Jurkat, Clone E6-1 (cell line): Measurements from ENCODE around the gene UTS2B. TPM values are rescaled to one million over a fixed set of nuclear protein-coding genes. Genes with fewer than 3 reads are reported as not detected.
A peak's percentile ranks its signal among the peaks of the same experiment; 100 is the strongest.

Experiments used
- DNase-seq: peaks from one replicate; pipeline ENCODE4 v3.0.0-alpha.2; 2011; ENCODE audit warnings: low read depth, low spot score
- H3K4me3 ChIP-seq: 2 replicates; pipeline ENCODE4 v1.5.1; 2011; ENCODE audit warnings: mild to moderate bottlenecking, low read length, control low read depth, moderate library complexity
- polyA plus RNA-seq: library from polyadenylated mRNA; unstranded; fragments of >200 nt; gene quantifications from one replicate; pipeline ENCODE4 v1.2.1, GENCODE V29; 2012; ENCODE audit warnings: missing spikeins; ENCODE audit not compliant: insufficient read length, insufficient read depth

UTS2B gene, protein sequence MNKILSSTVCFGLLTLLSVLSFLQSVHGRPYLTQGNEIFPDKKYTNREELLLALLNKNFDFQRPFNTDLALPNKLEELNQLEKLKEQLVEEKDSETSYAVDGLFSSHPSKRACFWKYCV
- not detected for polyA plus RNA-seq

- H3K4me3 ChIP-seq = no peak within 1 kb of the TSS
- no peak for DNase-seq
Observed at GRCh38 chr3:191329654-191330529, at the start of gene UTS2B. Gene UTS2B, minus strand, starts transcription at chr3:191330526. Its CDS starts 48,337 bp downstream, at chr3:191282189.

- no peak overlapping the region for H3K4me3 ChIP-seq
Observed at GRCh38 chr3:191380001-191380400, 49.7 kb upstream of the UTS2B start.

GRCh38 chr3:191379446-191379845 is 49.1 kb upstream of the UTS2B start:
- no peak overlapping the region for H3K4me3 ChIP-seq
- peak; percentile 9 for DNase-seq

More at GRCh38 chr3:191380001-191380400, 49.7 kb upstream of the UTS2B start:
- DNase-seq = no peak

DNA sequence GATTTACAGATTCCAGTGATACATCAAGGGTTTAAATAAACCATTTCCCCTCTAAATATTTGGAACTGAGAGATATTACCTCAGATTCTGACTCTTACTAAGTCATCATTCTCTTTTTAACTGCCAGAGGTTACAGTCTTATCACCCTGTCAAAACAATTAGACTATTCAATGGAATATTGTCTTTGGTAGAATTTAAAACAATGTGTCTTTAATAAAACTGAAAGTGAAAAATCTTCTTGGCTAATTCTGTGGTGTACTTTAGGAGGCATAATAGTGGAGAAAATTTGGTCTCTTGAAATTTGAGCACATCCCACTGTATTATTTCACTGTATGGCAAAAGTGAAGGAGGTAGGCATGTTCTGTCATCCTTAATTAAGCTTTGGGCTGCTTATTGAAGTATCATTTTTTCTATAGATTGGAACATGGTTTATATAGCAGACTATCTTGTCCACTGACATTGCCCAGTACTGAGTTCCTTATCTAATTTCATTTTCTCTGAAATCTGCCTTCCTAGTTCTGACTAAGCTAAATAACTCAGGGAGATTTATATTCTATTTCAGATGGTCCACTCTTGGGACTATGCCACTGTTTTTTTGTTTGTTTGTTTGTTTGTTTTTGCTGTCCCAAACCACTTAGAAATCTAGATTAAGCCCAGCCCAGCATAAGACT is 48.0 kb upstream of the UTS2B start:
- no peak for DNase-seq
- H3K4me3 ChIP-seq = no peak overlapping the region

GRCh38 chr3:191376516-191377141 is 46.3 kb upstream of the UTS2B start:
- no peak overlapping the region for H3K4me3 ChIP-seq
- DNase-seq = no peak

- no peak for DNase-seq
Observed at GRCh38 chr3:191373327-191373726, 43.0 kb upstream of the UTS2B start.

DNA sequence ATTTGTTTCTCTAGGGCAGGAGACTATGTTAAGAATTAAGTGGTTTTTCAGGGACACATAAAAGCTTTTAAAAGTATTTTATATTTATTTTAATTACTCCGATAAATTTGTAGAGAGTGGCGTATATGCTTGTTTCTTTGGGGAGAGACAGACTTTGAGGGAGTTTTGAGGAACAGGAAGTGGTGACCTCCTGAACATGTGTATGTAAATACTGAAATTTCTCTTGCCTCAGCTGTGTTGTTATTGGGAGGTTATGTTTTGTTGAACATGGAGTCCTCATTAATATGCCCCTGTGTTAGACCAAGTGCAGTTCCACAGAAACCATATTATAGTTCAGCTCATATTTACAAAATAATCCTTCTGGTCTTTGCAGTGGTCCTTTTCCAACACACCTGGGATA is 41.8 kb upstream of the UTS2B start:
- H3K4me3 ChIP-seq = no peak overlapping the region
- no peak for DNase-seq

More at GRCh38 chr3:191373327-191373726, 43.0 kb upstream of the UTS2B start:
- H3K4me3 ChIP-seq = no peak overlapping the region

DNA sequence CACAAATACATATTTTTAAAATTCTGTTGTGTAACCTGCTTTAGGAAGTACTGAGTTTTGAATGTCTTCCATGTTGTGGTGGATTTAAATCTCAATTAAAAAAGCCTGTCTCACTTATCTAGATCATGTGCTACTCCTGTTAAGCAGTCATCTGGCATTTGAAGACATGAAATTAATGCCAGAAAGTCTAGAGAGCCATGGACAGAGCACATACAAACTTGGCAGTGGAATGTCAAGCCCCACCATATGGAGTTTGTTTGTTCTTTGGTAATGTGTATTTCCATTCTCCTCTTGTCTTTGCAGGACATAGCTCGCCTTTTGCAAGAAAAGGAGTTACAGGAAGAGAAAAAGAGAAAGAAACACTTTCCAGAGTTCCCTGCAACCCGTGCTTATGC is 39.3 kb upstream of the UTS2B start:
- no peak for DNase-seq

GRCh38 chr3:191368755-191369615 is 38.7 kb upstream of the UTS2B start:
- DNase-seq = no peak
- H3K4me3 ChIP-seq = no peak overlapping the region

More for the DNA sequence above, 39.3 kb upstream of the UTS2B start:
- no peak overlapping the region for H3K4me3 ChIP-seq

- DNase-seq = no peak
Observed at GRCh38 chr3:191366675-191367074, 36.3 kb upstream of the UTS2B start.

DNA sequence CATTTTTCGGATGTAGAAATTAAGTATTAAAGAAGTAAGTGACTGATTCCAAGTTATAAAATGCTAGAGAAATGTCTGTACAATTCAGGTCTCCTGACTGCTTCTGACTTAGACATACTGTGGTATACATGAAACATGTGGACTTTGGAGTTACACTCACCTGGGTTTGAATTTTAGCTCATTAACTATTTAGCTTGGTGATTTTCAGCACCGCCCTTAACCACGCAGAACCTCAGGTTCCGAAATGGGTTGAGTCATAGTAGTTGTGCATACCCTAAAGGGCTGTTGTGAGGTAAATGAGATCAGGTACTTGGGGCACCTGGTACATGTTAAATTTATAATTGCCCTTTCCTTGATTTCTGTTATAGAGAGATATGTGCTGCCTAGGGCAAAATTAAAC is 32.9 kb upstream of the UTS2B start:
- DNase-seq = no peak
- no peak overlapping the region for H3K4me3 ChIP-seq

More at GRCh38 chr3:191366675-191367074, 36.3 kb upstream of the UTS2B start:
- no peak overlapping the region for H3K4me3 ChIP-seq

DNA sequence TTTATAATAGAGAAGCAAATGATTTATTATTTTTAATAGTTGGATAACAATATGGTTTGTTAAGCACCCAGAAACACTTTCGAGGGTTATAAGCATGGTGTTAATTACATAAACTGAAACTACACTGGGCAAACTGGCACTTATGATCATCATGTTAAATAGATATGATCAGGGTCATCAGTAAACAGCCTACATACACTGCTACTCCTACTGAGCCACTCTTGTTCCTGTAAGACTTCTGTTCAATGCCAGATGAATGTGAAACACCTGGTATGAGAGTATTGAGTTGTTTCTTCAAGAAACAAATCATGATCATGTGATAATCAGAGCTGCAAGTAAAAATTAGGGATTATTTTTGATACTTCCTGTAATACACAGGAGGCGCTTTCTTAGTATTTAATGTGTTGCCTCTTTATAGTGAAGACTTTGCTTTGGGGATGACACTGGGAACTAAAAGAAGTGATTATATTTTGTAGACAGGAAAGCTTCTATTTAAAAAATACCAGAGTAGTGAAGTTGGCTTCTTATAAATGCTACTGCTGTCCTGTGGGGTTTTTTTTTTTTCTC is 32.3 kb upstream of the UTS2B start:
- no peak overlapping the region for H3K4me3 ChIP-seq
- no peak for DNase-seq

DNA sequence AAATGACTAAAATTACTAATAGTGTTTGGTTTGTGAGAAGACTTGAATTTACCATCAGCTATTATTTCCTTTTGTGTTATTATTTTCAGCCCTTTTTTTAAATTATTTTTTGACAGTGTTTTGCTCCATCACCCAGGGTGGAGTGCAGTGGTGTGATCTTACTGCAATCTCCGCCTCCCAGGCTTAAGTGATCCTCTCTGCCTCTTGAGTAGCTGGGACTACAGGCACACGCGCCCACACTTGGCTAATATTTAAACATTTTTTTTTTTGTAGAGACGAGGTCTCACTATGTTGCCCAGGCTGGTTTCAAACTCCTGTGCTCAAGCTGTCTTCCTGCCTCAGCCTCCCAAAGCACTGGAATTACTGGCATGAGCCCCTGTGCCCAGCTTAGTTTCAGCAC is 31.7 kb upstream of the UTS2B start:
- DNase-seq = no peak
- no peak overlapping the region for H3K4me3 ChIP-seq

DNA sequence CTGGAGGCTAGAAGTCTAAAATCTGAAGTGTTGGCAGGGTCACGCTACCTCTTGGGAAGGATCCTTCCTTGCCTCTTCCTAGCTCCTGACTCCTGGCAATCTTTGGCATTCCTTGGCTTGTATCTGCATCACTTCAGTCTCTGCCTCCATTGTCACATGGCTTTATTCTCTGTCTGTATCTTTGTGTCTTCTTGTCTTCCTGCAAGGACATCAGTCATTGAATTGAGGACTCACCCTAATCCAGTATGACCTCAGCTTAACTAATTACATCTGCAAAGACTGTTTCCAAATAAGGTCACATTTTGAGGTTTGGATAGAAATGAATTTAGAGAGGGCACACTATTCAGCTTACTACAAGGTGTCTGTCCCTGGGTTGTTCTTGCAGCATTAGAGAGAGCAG is 31.1 kb upstream of the UTS2B start:
- H3K4me3 ChIP-seq = no peak overlapping the region
- DNase-seq = no peak

DNA sequence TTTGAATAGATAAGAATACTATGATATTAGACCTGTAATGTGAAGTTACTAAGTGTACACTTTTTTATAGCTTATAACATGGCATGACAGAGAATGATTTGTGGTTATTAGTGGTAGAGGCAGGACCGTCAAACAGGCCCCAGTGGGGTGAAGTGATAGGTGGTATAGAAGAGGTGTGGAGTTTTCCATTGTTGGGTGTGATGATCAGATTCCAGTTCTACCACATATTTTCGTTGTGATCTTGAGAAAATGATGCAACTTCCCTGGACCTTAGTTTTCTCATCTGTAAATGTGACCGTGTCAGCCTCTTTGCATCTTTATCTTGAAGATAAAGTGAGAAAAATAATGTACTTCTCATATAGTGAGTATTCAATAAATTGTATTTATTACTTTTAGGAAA is 30.3 kb upstream of the UTS2B start:
- no peak overlapping the region for H3K4me3 ChIP-seq

GRCh38 chr3:191358929-191359328 is 28.6 kb upstream of the UTS2B start:
- DNase-seq = no peak
- H3K4me3 ChIP-seq = no peak overlapping the region

More for the DNA sequence above, 30.3 kb upstream of the UTS2B start:
- no peak for DNase-seq

DNA sequence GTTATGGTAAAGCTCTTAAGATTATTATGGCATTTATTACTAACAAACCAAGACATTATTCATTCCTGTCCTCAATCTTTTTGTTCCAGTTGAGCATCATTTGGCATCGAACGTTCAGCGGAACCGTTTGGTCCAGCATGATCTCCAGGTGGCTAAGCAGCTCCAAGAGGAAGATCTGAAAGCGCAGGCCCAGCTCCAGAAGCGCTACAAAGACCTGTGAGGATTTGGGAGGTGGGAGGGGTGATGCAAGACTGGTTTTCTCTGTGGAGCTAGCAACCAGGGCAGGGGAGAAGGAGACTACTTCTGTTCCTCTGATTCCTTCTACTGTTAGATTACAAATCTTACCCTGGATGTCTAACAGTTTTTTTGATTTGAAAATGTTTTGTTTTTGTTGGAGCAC is 27.6 kb upstream of the UTS2B start:
- H3K4me3 ChIP-seq = no peak overlapping the region
- DNase-seq = no peak

- no peak overlapping the region for H3K4me3 ChIP-seq
- DNase-seq = no peak
Observed at GRCh38 chr3:191356631-191357439, 26.5 kb upstream of the UTS2B start.
